OCI-LY3 (cell line): ENCODE data around the gene ANKS1B.

ENCODE experiments used
- CTCF ChIP-seq: fragments of 200-600, 300-600 bp; sonication (generic); IDR thresholded peaks from 2 replicates; pipeline ENCODE4 v1.5.1; 2014; ENCODE audit warnings: antibody characterized with exemption, low read length, low read depth
- EZH2phosphoT487 ChIP-seq: fragments of 200-600 bp; shearing (Covaris generic); IDR thresholded peaks from 2 replicates; pipeline ENCODE4 v1.6.1; 2018; ENCODE audit warnings: antibody characterized with exemption, mixed run types, low read depth

GRCh38 chr12:99783421-99783820 lies 201.3 kb downstream of the ANKS1B start:
- TF ChIP-seq CTCF (no peak), EZH2phosphoT487 (no peak)
